ENCODE results near the gene DRG1. TPM values are rescaled to one million over a fixed set of nuclear protein-coding genes. Genes with fewer than 3 reads are reported as not detected.

The DRG1 gene
- total and polyA plus RNA-seq, 2 experiments from 2014 or later, result 63.9 to 87.6 TPM

GRCh38 chr22:31477329-31477728, 77.9 kb downstream of the DRG1 start:
- ATAC-seq (no peak), DNase-seq (ENCODE audit: low spot score) (no peak)
- Histone ChIP-seq H3K36me3 (ENCODE audit: insufficient read depth) (peaks cover 9% of the 10 kb centered on the region), H3K27me3 (ENCODE audit: insufficient read depth) (no peaks in the 10 kb centered on the region), H3K79me2 (replicated peaks; ENCODE audit: insufficient read depth) (peaks cover 45% of the 10 kb centered on the region), H3F3A (replicated peaks; ENCODE audit: low read depth) (no peaks in the 10 kb centered on the region), H2AFZ (no peak overlapping the region), H4K20me1 (replicated peaks; ENCODE audit: insufficient read depth) (peaks cover 46% of the 10 kb centered on the region), H3K4me2 (no peak overlapping the region), H3K4me1 (ENCODE audit: insufficient read depth) (no peaks in the 10 kb centered on the region), H3K9me2 (ENCODE audit: insufficient read depth) (no peaks in the 10 kb centered on the region), H3K27ac (ENCODE audit: low read depth) (no peak overlapping the region), H3K4me3 (no peak overlapping the region)
- H3K27me3 Mint-ChIP-seq (ENCODE audit: insufficient read depth, low read depth, poor library complexity), result no peaks in the 10 kb centered on the region
- H3K4me3 Mint-ChIP-seq, result no peak overlapping the region
- no peak overlapping the region for H3K27ac Mint-ChIP-seq
- peaks cover 40% of the 10 kb centered on the region for H3K36me3 Mint-ChIP-seq (ENCODE audit: low read depth)
- no peaks in the 10 kb centered on the region for H3K4me1 Mint-ChIP-seq
- TF ChIP-seq CTCF (conservative IDR thresholded peaks at IDR 0.05; ENCODE audit: low read depth in 2 of 2) (no peak), NANOG (IDR thresholded peaks at IDR 0.05; ENCODE audit: borderline replicate concordance) (no peak), CREB1 (CRISPR knock-in tag; IDR thresholded peaks at IDR 0.05; ENCODE audit: low read depth) (no peak), ZNF331 (CRISPR knock-in tag; IDR thresholded peaks at IDR 0.05; ENCODE audit: low read depth) (no peak), REST (IDR thresholded peaks at IDR 0.05; ENCODE audit: unreplicated experiment) (no peak), POLR2AphosphoS5 (IDR thresholded peaks at IDR 0.05; ENCODE audit: low read depth) (no peak), STAT1 (IDR thresholded peaks at IDR 0.05; ENCODE audit: unreplicated experiment) (no peak), ZNF462 (CRISPR knock-in tag; IDR thresholded peaks at IDR 0.05) (no peak), ZNF114 (CRISPR knock-in tag; IDR thresholded peaks at IDR 0.05) (no peak), JUNB (IDR thresholded peaks at IDR 0.05; ENCODE audit: unreplicated experiment) (no peak), EZH2 (IDR thresholded peaks at IDR 0.05; ENCODE audit: low read depth, unreplicated experiment) (no peak)
- TF ChIP-seq, protein P1, sequence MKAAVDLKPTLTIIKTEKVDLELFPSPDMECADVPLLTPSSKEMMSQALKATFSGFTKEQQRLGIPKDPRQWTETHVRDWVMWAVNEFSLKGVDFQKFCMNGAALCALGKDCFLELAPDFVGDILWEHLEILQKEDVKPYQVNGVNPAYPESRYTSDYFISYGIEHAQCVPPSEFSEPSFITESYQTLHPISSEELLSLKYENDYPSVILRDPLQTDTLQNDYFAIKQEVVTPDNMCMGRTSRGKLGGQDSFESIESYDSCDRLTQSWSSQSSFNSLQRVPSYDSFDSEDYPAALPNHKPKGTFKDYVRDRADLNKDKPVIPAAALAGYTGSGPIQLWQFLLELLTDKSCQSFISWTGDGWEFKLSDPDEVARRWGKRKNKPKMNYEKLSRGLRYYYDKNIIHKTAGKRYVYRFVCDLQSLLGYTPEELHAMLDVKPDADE (IDR thresholded peaks at IDR 0.05), result no peak
- H3K9me3 Mint-ChIP-seq, result no peaks in the 10 kb centered on the region

Data from GM23338 (cell line).